GOT3 (cell line): ENCODE results near the gene CELF2.

Experiments
- DNase-seq: peaks from one replicate; lab custom pipeline; 2025; ENCODE audit warnings: mixed read lengths; lab: John Stamatoyannopoulos, UW

Gene CELF2

DNA sequence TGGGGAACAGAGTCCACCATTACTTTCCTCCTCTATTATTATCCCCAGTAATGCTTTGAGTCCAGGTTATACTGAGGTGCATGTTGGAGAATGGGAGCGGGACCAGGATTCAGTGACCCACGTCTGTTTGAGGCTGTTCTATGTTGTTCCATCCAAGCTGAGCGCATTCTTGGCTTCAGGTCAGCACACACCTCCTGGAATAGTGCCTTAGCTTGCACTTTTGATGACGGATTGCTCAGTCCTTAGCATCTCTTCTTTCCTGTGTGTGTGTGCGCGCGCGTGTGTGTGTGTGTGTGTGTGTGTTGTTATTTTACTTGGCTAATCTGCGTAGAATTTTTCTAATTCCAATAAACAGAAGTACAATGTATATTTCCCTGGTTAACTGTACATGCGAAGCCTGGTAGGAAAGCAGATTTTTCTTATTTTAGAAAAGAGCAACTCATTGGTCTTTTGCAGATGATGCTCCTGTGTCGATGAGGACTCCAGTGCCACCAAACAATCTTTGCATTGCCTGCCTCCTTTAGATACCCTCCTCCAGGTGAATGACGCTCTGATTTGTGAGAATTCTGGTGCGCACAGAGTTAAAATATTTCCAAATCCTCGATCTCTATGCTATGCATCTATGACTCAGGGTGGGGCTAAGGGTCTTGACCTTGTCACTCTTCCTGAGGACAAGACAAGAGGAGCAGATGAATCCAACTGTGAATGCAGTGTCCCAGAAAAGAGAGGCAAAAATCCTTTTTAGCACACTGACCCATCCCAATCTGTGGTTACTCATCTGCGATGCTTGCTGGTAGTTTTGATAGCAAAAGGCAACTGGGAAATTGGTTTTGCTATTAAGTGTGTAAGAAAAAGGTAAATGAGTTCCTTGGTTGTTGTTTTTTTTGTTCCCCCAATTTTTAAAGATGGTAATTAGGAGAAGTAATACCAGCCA, 13.3 kb upstream of the CELF2 start:
- no peak for DNase-seq

DNA sequence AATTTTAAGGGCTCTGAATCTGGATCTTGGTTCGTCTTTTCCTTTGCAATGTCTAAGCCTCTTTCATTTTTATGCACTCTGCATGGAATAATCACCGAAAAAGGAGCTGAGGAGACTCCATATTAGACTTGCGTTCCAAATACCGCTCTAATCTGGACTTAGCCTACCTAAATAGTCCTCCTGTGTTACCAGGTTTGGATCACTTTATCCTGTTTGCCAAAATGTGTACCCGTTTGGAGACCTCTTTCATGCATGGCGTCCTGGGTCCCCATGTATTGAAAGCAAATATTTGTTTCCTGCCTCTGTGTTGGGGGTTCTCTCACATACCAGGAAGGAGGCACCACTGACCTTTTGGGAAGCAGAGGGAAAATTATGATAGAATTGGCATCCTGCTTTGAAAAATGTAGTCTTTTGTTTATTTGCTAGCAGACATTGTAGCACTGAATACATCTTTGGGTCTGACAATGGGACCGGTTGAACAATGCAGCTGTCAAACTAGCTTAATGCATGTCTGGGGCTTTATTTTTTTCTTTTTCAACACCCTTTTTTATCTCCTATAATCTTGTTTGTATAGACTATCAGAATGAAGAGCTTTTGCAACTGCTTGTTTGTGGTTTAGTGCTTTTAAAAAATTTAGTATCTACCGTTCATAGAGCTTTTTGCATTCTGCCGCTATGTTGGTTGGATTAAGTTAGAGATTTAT, 11.8 kb upstream of the CELF2 start:
- DNase-seq = no peak

DNA sequence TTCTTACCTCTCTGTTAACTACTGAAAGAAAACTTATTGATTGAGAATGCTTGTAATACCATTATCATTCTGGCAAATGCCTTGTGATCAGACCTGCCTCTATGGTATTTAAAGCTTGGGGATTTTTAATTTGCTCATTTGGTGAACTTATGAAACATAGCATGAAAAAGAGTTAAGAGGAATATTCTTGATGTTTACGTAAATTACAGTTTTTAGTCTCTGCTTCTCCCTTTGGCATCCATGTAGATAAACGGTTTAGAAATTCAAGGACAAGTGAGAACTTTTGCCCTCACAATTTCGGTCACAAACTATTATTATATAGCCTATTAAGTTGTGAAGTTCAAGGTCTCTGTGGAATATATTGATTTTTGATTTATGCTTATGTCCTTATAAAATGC, 11.2 kb upstream of the CELF2 start:
- no peak for DNase-seq

- DNase-seq = no peak
Measured at GRCh38 chr10:11007476-11008020, 10.1 kb upstream of the CELF2 start.

DNA sequence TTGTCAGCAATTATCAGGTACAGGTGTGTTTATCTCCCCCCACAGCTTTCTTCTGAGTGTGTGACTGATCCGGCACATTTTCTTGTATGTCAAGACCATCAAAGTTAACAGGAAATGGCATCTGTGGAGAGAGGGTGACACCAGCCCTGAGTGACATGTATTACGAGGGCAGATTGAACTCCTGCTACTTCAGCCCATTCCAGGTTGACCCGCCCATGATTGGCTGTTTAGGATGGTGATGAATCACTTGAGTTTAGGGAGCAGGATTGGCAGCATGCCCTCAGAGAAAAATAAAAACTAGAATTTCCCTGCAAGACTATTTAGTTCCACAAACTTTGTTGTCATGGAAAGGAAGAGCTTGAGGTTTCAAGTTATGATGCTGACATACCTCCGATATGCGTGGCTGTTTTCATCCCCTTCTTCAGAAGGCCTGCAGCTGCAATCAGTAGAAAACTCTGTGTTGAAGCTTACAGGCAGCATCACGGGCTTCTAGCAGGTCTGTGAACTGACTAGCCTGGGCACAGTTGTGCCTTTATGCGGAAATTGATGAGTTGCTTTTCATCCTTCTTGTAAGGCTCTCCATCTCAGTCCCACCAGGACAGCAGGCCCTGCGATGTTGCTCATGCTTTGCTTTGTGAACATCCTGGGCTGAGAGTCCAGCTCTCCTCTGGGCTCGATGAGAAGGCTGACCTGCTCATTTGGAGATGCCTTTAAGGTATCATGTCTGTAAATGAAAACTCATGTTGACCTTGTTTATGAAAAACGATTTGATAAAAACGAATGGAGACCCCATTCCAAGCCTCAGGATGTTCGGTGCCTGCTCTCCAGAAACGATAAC, 8.0 kb upstream of the CELF2 start:
- no peak for DNase-seq

GRCh38 chr10:11010582-11010981, 7.1 kb upstream of the CELF2 start:
- no peak for DNase-seq

- no peak for DNase-seq
Measured at GRCh38 chr10:11011436-11011835, 6.2 kb upstream of the CELF2 start.

DNA sequence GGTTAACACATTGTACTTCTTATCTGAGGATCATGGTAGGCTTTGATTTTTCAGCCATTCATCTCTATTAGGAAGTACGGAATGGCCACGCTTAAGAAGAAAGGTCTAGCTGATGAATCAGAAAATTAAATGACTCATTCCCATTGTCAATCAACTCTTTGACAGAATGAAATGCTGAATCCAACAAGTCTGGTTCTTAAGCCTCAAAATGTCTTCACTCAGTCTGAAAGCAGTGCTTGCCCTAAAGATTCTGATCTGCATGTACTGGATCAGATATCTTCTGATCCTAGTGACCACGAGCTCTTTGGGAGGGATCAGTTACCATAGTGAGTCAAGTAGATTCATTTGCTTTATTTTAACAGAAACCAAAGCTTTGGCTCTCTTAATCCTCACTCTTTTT, 5.7 kb upstream of the CELF2 start:
- no peak for DNase-seq

DNA sequence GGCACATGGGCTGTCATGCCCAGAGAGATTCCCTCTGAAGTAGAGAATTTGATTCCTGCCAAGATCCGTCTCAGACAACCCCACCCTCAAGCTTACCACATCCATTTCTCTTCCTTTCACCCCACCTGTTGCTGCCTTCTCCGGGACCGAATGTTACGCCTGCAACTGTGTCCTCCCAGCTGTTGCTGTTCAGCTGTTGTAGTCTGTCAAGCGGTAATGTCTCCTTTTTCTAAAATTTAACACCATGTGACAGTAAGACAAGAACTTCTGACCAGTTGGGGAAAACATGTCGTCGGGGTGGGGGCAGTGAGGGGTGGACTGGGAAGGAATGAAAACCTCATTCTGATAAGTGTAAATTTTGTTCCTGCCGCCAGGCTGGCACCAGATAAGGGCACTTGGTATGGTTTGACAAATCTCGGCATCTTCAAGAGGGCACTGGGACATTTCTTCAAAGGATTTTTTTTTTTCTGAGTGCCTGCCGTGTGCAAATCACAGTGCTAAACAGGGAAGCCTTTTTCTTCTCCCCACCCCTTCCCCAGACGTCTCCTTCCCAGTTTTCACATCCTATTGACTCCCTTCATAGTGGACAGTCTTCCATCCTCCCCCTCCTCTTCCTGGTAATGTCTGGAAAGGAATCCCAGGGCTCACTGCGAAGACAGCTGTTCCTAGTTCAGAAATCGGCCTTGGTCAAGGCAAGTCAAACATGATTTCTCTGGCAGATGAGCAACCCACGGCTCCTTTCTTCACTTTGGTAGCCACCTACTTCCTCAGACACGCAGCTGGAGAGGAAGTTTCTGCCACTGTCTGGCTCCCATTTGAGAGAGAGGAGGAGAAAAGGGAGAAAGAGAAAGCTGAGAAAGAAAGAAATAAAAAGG, 5.0 kb upstream of the CELF2 start:
- no peak for DNase-seq

- no peak for DNase-seq
Measured at GRCh38 chr10:11013836-11014235, 3.8 kb upstream of the CELF2 start.

DNA sequence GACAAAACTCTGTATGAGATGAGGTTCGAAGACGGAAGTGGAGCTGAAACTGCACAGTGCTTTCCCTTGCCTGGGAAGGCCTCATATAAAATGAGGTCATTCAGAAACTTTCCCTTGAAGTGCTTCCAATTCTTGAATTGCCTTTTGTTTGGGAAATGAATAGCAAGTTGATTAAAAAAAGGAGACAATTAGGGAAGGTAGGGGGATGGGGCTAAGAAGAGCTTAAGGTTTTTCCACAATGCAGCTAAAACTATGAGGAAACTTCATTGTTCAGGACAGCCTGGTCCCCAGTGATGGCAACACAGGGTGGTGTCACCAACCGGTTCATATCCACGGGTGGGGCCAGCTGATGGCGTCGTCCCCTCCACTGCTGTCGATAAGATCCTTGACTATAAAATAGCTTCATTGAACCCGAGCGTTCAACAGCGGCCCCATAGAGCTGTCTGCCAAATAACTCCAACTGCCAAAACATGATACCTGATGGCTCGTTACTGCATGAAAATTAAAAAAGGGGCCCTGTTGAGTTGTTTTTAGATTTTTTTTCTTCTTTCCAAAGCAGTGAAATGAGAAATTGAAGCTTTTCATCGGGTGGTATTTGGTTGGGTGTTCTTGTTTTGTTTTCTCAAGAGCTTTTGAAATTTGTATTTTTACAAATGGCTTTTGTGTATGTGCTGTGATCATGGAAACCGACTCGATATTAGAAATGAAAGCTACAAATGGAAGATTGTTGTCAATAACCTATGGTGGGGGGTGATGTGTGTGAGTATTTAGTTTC, 2.8 kb upstream of the CELF2 start:
- DNase-seq = no peak

DNA sequence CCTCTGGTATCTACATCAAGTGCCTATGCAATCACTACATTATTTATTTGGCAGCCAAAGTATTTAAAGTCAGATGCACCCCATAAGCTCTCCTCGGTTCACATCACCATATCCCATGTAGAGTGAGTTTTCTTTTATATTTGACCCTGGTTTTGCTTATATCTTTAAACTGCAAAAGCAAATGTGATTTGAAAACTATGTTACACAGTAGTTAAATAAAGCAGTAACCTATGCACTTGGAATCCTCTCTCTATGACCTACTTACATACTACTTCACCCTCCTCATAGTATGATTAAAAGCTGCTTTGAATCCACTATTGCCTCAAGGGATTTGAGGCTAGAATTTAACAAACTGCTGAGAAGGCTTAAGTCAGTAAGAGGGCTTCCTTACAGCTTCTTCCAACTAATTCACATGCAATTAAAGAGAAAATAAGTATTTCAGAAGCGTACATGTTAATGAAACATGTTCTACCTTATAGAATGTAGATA, 2.2 kb upstream of the CELF2 start:
- no peak for DNase-seq

DNA sequence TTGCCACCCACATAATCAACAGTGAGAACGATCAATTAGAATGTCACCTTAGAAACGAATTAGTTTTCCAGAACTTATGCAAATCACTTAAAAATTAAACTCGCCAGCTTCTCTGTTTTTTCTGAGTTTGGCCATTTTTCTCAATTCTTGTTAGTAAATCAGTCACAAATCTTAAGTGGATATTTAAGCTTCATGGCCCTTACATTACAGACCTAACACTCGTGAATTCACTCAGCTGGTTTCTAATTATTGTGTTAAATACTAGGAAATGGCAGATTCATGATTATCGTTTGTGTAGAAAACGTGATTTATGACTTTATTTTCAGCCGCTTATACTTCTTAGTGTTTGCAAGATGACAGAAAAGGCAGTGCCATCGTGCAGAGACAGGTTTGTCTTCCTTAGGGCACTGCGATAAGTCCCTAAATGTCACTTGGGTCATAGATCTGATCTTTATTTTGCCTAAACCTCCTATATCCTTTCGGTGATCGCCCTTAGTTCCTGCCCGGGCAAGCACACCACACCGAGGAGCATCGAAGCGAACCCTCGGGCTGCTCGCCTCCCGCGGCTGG, 587 bp upstream of the CELF2 start:
- no peak for DNase-seq

DNA sequence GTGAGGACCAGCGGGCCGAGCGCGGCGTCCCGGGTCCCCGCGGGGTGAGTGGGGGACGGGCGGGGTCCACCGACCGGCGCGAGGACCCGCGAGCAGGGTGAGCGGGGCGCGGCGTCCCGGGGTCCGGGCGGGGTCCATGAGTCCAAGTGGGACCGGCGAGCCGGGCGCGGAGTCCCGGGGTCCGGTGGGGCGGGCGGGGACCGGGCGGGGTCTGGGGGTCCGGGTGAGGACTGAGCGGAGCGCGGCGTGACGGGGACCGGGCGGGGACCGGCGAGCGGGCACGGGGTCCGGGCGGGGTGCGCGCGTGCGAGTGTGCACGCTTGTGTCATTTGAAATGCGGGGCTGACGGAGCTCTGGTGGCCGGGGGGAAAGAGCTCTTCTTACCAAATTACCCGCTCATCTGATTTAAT, 765 bp downstream of the CELF2 start:
- no peak for DNase-seq

- DNase-seq = no peak
Measured at GRCh38 chr10:11018855-11019631, 1.4 kb downstream of the CELF2 start.

- no peak for DNase-seq
Measured at GRCh38 chr10:11019724-11020547, 2.3 kb downstream of the CELF2 start.

DNA sequence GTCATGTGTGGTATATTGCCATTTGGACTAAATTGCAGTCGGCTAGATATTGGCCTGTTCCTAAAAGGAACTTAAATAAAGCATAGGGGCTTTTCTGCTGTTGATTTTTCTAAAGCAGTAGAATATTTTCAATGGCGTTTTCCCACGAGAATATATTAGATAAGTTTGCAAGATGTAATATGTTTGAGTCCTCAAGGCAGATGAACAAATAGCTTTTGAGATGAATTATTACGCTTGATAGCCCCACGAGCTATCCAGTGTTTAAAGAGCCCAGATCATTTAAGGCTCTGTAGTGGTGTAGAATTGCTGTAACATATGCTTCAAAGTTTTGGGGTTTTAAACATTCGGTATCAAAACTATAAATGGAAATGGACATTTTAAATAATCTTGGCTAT, 2.9 kb downstream of the CELF2 start:
- DNase-seq = no peak

- no peak for DNase-seq
Measured at GRCh38 chr10:11022213-11022612, 4.5 kb downstream of the CELF2 start.
